Activated naive CD4-positive, alpha-beta T cell treated with anti-CD3 and anti-CD28 coated beads, Interleukin-2, amount 50 U/mL, for 72 hours (primary cell): ENCODE data around the gene LSM2. TPM values are rescaled to one million over a fixed set of nuclear protein-coding genes. Genes with fewer than 3 reads are reported as not detected.
A peak's percentile ranks its signal among the peaks of the same experiment; 100 is the strongest.
"Not testable (repeated sequence)": the region's sequence is repeated elsewhere in the genome, so short reads cannot be mapped to it uniquely, and the experiment has no call there.

Source experiments
- ATAC-seq, 2 donors: fragments of 150-1000 bp; cut with Tn5 transposase; 2 replicates each; pipeline ENCODE4 v1.10.0; 2021; ENCODE audit warnings: mild to moderate bottlenecking in 2 of 2, moderate library complexity in 2 of 2
- DNase-seq, 2 donors: peaks; one replicate each; pipeline ENCODE4 v3.0.0; 2021 to 2022; ENCODE audit warnings: low spot score in 2 of 2
- H3K27ac Mint-ChIP-seq, 2 donors: one replicate each; pipeline ENCODE4 v1.8.0; 2022; ENCODE audit warnings: mild to moderate bottlenecking in 2 of 2, mixed read lengths in 2 of 2
- H3K36me3 Mint-ChIP-seq, 2 donors: one replicate each; pipeline ENCODE4 v1.8.0; 2022; ENCODE audit warnings: mixed read lengths in 2 of 2
- H3K9me3 Mint-ChIP-seq, 2 donors: one replicate each; pipeline ENCODE4 v1.8.0; 2022; ENCODE audit warnings: mixed read lengths in 2 of 2
- total RNA-seq, 2 donors: library from RNA; stranded (reverse); gene quantifications; one replicate each; pipeline ENCODE4 v1.2.3, GENCODE V29; 2022

Gene LSM2
- total RNA-seq, 2 donors from 2014 or later = 150 to 173 TPM

GRCh38 chr6:31831350-31832215 lies 24.8 kb upstream of the LSM2 start:
- Mint-ChIP-seq H3K9me3 (no peaks in the 10 kb centered on the region), H3K36me3 (peaks cover 27 to 43% of the 10 kb centered on the region in 2 donors), H3K27ac (no peak overlapping the region)
- DNase-seq (no peak), ATAC-seq (no peak)

- DNase-seq (no peak), ATAC-seq (no peak)
- no peaks in the 10 kb centered on the region for H3K9me3 Mint-ChIP-seq
- peaks cover 21 to 37% of the 10 kb centered on the region in 2 donors for H3K36me3 Mint-ChIP-seq
- peak overlapping the region; percentile 91 to 93 for H3K27ac Mint-ChIP-seq
These were observed 24.1 kb upstream of the LSM2 start for GRCh38 chr6:31830886-31831335.

DNA sequence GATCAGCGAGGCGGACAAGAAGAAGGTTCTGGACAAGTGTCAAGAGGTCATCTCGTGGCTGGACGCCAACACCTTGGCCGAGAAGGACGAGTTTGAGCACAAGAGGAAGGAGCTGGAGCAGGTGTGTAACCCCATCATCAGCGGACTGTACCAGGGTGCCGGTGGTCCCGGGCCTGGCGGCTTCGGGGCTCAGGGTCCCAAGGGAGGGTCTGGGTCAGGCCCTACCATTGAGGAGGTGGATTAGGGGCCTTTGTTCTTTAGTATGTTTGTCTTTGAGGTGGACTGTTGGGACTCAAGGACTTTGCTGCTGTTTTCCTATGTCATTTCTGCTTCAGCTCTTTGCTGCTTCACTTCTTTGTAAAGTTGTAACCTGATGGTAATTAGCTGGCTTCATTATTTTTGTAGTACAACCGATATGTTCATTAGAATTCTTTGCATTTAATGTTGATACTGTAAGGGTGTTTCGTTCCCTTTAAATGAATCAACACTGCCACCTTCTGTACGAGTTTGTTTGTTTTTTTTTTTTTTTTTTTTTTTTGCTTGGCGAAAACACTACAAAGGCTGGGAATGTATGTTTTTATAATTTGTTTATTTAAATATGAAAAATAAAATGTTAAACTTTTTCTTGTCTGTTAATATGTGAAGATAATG lies 23.0 kb upstream of the LSM2 start:
- Mint-ChIP-seq H3K27ac (peak overlapping the region; percentile 91 to 93), H3K9me3 (no peaks in the 10 kb centered on the region)
- no peak for ATAC-seq

DNA sequence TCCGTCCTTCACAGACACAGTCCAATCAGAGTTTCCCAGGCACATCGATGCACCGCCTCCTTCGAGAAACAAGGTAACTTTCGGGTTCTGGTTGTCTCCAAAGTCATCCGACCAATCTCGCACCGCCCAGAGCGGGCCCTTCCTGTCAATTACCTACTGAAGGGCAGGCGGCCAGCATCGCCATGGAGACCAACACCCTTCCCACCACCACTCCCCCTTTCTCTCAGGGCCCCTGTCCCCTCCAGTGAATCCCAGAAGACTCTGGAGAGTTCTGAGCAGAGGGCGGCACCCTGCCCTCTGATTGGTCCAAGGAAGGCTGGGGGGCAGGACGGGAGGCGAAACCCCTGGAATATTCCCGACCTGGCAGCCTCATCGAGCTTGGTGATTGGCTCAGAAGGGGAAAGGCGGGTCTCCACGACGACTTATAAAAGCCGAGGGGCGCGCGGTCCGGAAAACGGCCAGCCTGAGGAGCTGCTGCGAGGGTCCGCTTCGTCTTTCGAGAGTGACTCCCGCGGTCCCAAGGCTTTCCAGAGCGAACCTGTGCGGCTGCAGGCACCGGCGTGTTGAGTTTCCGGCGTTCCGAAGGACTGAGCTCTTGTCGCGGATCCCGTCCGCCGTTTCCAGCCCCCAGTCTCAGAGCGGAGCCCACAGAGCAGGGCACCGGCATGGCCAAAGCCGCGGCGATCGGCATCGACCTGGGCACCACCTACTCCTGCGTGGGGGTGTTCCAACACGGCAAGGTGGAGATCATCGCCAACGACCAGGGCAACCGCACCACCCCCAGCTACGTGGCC lies 20.7 kb upstream of the LSM2 start, which contains the start of gene HSPA1B:
Gene HSPA1B (plus strand): TSS at position 453 of the 794 bp plus-strand sequence. CDS start 213 bp downstream, at position 666.
- peak within 1 kb of the TSS; percentile 90 to 94 for H3K27ac Mint-ChIP-seq
- peak; percentile 83 to 84 for ATAC-seq
- DNase-seq = peak; percentile 91 to 97
- H3K9me3 Mint-ChIP-seq = no peaks in the 10 kb centered on the region
- peaks cover 6 to 19% of the 10 kb centered on the region in 2 donors for H3K36me3 Mint-ChIP-seq

More for the DNA sequence above, 23.0 kb upstream of the LSM2 start:
- no peak for DNase-seq
- peaks cover 9 to 28% of the 10 kb centered on the region in 2 donors for H3K36me3 Mint-ChIP-seq

GRCh38 chr6:31826793-31827285 lies 20.1 kb upstream of the LSM2 start:
- Mint-ChIP-seq H3K36me3 (peaks cover 6 to 19% of the 10 kb centered on the region in 2 donors), H3K9me3 (no peaks in the 10 kb centered on the region), H3K27ac (peak overlapping the region; percentile 90 to 94)
- DNase-seq (no peak), ATAC-seq (peak in 1 of 2 donors; percentile 6)

DNA sequence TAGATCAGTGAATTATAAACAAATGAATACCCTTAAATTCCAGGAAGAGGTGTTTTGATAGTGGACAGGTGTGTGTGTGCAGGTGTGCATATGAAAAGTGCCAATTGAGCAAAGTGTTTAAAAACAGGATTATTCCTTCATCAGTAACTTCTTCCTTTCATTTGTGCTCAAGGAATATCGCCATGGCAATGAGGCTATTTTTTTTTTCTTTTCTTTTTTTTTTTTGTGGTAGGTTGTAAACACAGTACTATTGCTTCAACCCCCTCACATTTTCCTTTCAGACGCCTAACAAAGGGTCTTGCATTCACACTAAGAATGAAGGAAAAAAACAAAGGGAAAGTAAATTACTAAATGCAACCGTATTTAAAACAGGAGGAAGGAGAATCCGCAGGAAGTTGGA lies 18.8 kb upstream of the LSM2 start:
- ATAC-seq = no peak
- Mint-ChIP-seq H3K36me3 (peaks cover 2 to 16% of the 10 kb centered on the region in 2 donors), H3K9me3 (no peaks in the 10 kb centered on the region), H3K27ac (peak overlapping the region; percentile 62 to 90)
- DNase-seq = no peak

- not testable (repeated sequence) for H3K27ac Mint-ChIP-seq, ATAC-seq
These were observed 16.9 kb upstream of the LSM2 start for GRCh38 chr6:31823592-31824196.

GRCh38 chr6:31822036-31822821 lies 15.5 kb upstream of the LSM2 start:
- Mint-ChIP-seq H3K36me3 (peaks cover 7 to 21% of the 10 kb centered on the region in 2 donors), H3K9me3 (no peaks in the 10 kb centered on the region), H3K27ac (peak overlapping the region; percentile 83 to 96)
- DNase-seq (peak in 1 of 2 donors; percentile 89), ATAC-seq (peak; percentile 34 to 79)

More at GRCh38 chr6:31823592-31824196, 16.9 kb upstream of the LSM2 start:
- not testable (repeated sequence) for H3K36me3 Mint-ChIP-seq, DNase-seq, H3K9me3 Mint-ChIP-seq

DNA sequence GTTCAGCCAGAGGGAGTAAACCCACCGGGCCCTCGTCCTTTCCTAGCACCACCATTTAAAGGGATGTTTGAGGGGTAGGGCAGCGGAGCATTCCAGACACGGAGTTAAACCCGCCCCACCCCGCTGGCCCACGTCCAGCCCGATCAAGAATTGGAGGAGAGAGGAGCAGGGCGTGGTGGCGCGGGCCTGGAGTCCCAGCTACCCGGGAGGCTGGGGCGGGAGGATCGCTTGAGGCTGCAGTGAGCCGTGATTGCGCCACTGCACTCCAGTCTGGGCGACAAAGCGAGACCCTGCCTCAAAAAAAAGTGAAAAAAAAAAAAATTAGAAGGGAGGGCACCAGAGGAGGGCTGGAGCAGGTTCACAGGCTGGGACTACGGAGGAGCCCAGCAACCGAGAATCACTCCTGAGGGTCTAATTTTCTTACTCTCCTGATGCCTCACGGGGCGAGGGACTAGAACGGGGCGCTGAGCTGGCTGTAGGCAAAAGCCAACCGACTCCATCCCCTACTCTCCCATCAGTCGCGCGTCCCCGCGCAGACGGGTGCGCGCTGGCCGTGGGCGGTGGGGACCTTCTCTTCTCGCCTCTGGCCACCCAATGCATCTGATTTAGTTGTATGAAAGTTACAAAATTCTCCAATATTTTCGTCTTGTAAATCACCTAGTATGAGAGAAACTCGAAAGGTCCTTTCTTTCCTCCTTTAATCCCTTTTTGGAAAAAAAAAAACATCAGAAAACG lies 14.7 kb upstream of the LSM2 start:
- peaks cover 7 to 16% of the 10 kb centered on the region in 2 donors for H3K36me3 Mint-ChIP-seq
- DNase-seq (peak; percentile 72 to 74), ATAC-seq (peak; percentile 40 to 41)
- peak overlapping the region; percentile 83 to 96 for H3K27ac Mint-ChIP-seq
- no peaks in the 10 kb centered on the region for H3K9me3 Mint-ChIP-seq

DNA sequence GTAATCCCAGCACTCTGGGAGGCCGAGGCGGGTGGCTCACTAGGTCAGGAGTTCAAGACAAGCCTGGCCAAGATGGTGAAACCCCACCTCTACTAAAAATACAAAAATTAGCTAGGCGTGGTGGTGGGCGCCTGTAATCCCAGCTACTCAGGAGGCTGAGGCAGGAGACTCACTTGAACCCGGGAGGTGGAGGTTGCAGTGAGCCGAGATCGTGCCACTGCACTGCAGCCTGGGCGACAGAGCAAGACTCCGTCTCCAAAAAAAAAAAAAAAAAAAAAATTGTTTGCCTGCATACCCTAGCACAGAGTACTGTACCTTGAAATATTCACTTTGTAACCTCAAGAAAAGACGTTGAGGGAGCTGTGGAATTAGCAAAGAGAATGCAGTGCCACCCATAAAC lies 13.6 kb upstream of the LSM2 start:
- Mint-ChIP-seq H3K27ac (peak overlapping the region in 1 of 2 donors; percentile 83), H3K36me3 (peaks cover 7 to 20% of the 10 kb centered on the region in 2 donors)
- ATAC-seq, H3K9me3 Mint-ChIP-seq, DNase-seq: not testable (repeated sequence)

- H3K9me3 Mint-ChIP-seq = no peaks in the 10 kb centered on the region
- peaks cover 7 to 25% of the 10 kb centered on the region in 2 donors for H3K36me3 Mint-ChIP-seq
- DNase-seq (no peak), ATAC-seq (no peak)
- peak overlapping the region in 1 of 2 donors; percentile 15 for H3K27ac Mint-ChIP-seq
These were observed 13.1 kb upstream of the LSM2 start for GRCh38 chr6:31819871-31820299.

DNA sequence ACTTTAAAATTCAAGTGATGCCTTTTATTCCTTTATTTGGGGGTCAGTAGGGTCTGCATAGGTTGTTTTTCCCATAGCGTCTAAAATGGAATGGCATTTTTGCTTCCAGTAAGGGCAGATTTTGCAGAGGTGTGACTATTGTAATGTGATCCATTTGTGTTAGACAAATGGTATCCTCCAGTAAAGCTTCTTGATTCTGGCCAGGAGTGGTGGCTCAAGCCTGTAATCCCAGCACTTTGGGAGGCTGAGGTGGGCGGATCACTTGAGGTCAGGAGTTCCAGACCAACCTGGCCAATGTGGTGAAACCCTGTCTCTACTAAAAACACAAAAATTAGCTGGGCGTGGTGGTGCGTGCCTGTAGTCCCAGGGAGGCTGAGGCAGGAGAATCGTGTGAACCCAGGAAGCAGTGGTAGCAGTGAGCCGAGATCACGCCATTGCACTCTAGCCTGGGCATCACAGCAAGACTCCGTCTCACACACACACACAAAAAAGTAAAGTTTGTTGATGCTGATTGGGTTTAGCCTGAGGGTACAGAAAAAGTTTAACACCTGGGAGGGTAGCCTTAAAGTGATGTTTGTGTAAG lies 11.3 kb upstream of the LSM2 start:
- Mint-ChIP-seq H3K27ac (peak overlapping the region; percentile 83 to 91), H3K36me3 (peaks cover 7 to 27% of the 10 kb centered on the region in 2 donors)
- not testable (repeated sequence) for H3K9me3 Mint-ChIP-seq, ATAC-seq, DNase-seq

DNA sequence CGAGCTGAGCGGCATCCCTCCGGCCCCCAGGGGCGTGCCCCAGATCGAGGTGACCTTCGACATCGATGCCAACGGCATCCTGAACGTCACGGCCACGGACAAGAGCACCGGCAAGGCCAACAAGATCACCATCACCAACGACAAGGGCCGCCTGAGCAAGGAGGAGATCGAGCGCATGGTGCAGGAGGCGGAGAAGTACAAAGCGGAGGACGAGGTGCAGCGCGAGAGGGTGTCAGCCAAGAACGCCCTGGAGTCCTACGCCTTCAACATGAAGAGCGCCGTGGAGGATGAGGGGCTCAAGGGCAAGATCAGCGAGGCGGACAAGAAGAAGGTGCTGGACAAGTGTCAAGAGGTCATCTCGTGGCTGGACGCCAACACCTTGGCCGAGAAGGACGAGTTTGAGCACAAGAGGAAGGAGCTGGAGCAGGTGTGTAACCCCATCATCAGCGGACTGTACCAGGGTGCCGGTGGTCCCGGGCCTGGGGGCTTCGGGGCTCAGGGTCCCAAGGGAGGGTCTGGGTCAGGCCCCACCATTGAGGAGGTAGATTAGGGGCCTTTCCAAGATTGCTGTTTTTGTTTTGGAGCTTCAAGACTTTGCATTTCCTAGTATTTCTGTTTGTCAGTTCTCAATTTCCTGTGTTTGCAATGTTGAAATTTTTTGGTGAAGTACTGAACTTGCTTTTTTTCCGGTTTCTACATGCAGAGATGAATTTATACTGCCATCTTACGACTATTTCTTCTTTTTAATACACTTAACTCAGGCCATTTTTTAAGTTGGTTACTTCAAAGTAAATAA lies 10.6 kb upstream of the LSM2 start:
- H3K9me3 Mint-ChIP-seq, DNase-seq: not testable (repeated sequence)
- Mint-ChIP-seq H3K36me3 (peaks cover 7 to 27% of the 10 kb centered on the region in 2 donors), H3K27ac (peak overlapping the region; percentile 83 to 91)
- peak; percentile 5 to 12 for ATAC-seq
